IPS-15b (cell line): Measurements from ENCODE around the gene IQCK.

Experiments used
- H3K27me3 ChIP-seq: one replicate; pipeline ENCODE4 v1.6.1; 2013; ENCODE audit warnings: low read length; ENCODE audit not compliant: control insufficient read depth, insufficient read depth
- H3K36me3 ChIP-seq: one replicate; pipeline ENCODE4 v1.6.1; 2013; ENCODE audit warnings: low read length; ENCODE audit not compliant: control insufficient read depth, insufficient read depth
- H3K4me1 ChIP-seq: one replicate; pipeline ENCODE4 v1.6.1; 2013; ENCODE audit warnings: mild to moderate bottlenecking, low read length; ENCODE audit not compliant: control insufficient read depth, insufficient read depth
- H3K4me3 ChIP-seq: one replicate; pipeline ENCODE4 v1.5.1; 2013; ENCODE audit warnings: low read depth, low read length
- H3K9ac ChIP-seq: one replicate; pipeline ENCODE4 v1.6.1; 2013; ENCODE audit warnings: low read depth, mild to moderate bottlenecking, low read length
- H3K9me3 ChIP-seq: one replicate; pipeline ENCODE4 v1.6.1; 2013; ENCODE audit warnings: mild to moderate bottlenecking, low read length; ENCODE audit not compliant: control insufficient read depth, insufficient read depth

Gene IQCK

DNA sequence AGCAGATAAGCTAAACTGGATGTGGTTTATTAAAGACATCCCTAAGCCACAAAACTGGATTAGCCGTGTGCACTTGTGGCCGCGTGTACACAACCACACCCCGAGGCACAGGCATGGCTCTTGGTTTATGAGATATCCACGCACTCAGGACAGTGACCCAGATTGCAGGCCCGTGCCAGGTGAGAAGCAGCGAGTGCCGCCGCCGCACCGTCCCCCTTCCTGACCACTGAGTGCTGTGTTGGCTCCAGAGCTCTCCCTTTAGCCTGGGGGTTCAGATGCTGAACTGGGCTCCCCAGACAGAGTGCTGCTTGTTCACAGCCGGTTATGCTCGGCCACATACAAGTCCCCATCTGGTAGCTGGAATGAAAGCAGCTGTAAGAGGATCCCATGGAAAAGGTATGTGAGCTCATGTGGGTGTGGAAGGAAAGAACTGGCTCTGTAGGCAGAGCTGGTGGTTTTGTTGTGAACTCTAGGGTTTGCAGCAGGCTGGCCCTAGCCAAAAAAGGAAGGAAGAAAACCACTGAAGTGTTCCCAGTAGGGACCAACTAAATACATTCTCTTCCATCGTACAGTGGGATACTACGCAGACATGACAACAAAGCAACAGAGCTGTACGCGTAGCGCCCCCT is 29.6 kb upstream of the IQCK start:
- no peaks in the 10 kb centered on the region for H3K9me3 ChIP-seq
- no peaks in the 10 kb centered on the region for H3K4me1 ChIP-seq
- H3K27me3 ChIP-seq: no peaks in the 10 kb centered on the region
- H3K36me3 ChIP-seq: peaks cover 20% of the 10 kb centered on the region
- no peak overlapping the region for H3K9ac ChIP-seq
- H3K4me3 ChIP-seq: no peak overlapping the region

DNA sequence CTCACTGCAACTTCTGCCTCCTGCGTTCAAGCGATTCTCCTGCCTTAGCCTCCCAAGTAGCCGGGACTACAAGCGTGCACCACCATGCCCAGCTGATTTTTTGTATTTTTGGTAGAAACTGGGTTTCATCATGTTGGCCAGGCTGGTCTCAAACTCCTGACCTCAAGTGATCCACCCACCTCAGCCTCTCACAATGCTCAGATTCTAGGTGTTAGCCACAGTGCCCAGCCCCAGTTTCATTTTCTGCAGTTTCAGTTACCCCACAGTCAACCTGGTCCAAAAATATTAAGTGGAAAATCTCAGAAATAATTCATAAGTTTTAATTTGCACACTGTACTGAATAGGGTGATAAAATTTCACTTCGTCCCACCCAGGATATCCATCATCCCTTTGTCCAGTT is 28.7 kb upstream of the IQCK start:
- H3K4me1 ChIP-seq: no peaks in the 10 kb centered on the region
- H3K4me3 ChIP-seq: no peak overlapping the region
- no peak overlapping the region for H3K9ac ChIP-seq
- no peaks in the 10 kb centered on the region for H3K9me3 ChIP-seq
- peaks cover 20% of the 10 kb centered on the region for H3K36me3 ChIP-seq
- H3K27me3 ChIP-seq: no peaks in the 10 kb centered on the region

DNA sequence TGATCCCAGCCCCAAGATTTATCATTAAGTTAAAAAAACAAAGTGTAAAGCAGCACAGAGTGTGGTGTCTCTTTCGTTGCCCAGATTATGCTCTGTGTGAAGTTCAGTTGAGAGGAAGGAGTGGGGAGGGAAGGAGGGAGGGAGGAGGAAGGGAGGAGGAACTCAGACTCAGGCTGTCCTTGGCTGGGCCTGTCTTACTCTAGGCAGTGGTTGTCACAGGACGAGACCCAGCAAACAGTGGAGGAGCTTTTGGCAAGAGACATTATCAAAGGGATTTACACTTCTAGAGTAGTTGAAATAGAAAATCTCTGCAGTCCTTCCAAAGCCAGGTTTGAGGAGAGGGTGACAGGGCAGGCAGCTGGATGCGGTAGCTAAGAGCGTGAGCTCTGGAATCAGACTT is 27.9 kb upstream of the IQCK start:
- Histone ChIP-seq H3K36me3 (peaks cover 20% of the 10 kb centered on the region), H3K4me3 (no peak overlapping the region), H3K4me1 (no peaks in the 10 kb centered on the region), H3K27me3 (no peaks in the 10 kb centered on the region), H3K9ac (no peak overlapping the region), H3K9me3 (no peaks in the 10 kb centered on the region)

DNA sequence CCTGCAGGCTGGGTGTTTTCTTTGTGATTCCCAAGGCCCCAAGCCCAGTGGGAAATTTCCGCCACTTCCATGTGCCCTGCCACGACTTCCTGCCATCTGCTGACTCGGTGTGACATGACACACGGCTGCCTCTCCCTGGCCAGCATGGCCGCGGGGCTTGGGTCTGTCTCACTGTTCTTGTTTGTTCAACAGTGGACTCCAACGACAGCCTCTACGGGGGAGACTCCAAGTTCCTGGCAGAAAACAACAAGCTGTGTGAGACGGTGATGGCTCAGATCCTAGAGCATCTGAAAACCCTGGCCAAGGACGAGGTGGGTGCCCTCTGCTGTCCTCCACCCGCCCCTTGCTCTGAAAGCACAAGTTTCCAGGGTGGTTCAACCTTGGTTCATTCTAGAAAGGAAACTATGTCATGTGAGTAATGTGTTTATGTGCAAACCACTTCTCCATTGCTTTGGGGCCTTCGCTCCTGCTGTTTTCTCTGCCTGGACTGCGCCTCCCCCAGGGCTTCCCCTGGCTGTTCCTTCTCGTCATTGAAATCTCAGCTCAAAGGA is 26.8 kb upstream of the IQCK start:
- H3K36me3 ChIP-seq: peaks cover 20% of the 10 kb centered on the region
- no peak overlapping the region for H3K4me3 ChIP-seq
- H3K9me3 ChIP-seq: no peaks in the 10 kb centered on the region
- H3K27me3 ChIP-seq: no peaks in the 10 kb centered on the region
- no peak overlapping the region for H3K9ac ChIP-seq
- H3K4me1 ChIP-seq: no peaks in the 10 kb centered on the region

DNA sequence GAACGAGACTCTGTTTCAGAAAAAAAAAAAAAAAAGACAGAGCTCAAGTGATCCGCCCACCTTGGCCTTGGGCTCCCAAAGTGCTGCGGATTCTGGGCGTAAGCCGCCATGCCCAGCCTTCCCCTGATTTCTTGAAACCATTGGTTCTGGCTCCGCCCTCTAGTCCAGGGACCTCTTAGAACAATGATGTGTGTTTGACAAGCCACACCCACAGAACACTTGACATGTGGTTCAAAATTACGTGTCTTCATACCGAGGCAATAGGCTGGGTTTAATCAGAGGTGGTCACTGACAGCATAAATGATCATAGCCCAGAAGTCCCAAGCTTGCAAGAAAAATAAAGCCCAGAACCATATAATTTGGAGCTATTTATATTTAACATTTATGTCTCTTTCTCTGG is 23.1 kb upstream of the IQCK start:
- H3K4me3 ChIP-seq: no peak overlapping the region
- no peak overlapping the region for H3K9ac ChIP-seq
- H3K36me3 ChIP-seq: peaks cover 32% of the 10 kb centered on the region
- H3K27me3 ChIP-seq: no peaks in the 10 kb centered on the region
- no peaks in the 10 kb centered on the region for H3K4me1 ChIP-seq
- no peaks in the 10 kb centered on the region for H3K9me3 ChIP-seq

DNA sequence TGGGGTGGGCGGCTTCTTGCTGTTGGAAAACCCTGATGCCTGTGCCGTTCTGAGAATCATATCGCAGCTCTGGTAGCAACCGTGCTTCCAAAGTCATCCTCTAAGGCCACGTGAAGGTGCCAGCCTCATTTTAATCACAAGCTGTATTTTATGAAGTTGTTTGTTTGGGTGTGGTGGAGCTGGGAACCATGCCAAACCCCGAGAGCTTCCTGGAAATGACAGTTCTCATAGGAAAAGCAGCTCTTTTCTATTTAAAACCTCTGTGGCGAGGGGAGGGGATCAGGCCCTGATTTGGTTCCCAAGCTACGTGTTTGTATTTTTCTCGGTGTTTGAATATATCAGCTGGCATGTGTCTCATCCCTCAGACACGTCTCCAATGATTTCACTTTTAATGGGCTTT is 21.7 kb upstream of the IQCK start:
- Histone ChIP-seq H3K9ac (no peak overlapping the region), H3K4me3 (no peak overlapping the region), H3K36me3 (peaks cover 28% of the 10 kb centered on the region)

GRCh38 chr16:19696961-19697360 is 21.1 kb upstream of the IQCK start:
- Histone ChIP-seq H3K4me1 (no peaks in the 10 kb centered on the region), H3K9me3 (no peaks in the 10 kb centered on the region), H3K4me3 (no peak overlapping the region), H3K36me3 (peaks cover 24% of the 10 kb centered on the region), H3K27me3 (no peaks in the 10 kb centered on the region), H3K9ac (no peak overlapping the region)

More for the DNA sequence above, 21.7 kb upstream of the IQCK start:
- Histone ChIP-seq H3K9me3 (no peaks in the 10 kb centered on the region), H3K4me1 (no peaks in the 10 kb centered on the region), H3K27me3 (no peaks in the 10 kb centered on the region)

GRCh38 chr16:19697756-19698318 is 20.2 kb upstream of the IQCK start:
- Histone ChIP-seq H3K27me3 (no peaks in the 10 kb centered on the region), H3K4me3 (no peak overlapping the region), H3K9me3 (no peaks in the 10 kb centered on the region), H3K9ac (no peak overlapping the region), H3K4me1 (no peaks in the 10 kb centered on the region), H3K36me3 (peaks cover 28% of the 10 kb centered on the region)

DNA sequence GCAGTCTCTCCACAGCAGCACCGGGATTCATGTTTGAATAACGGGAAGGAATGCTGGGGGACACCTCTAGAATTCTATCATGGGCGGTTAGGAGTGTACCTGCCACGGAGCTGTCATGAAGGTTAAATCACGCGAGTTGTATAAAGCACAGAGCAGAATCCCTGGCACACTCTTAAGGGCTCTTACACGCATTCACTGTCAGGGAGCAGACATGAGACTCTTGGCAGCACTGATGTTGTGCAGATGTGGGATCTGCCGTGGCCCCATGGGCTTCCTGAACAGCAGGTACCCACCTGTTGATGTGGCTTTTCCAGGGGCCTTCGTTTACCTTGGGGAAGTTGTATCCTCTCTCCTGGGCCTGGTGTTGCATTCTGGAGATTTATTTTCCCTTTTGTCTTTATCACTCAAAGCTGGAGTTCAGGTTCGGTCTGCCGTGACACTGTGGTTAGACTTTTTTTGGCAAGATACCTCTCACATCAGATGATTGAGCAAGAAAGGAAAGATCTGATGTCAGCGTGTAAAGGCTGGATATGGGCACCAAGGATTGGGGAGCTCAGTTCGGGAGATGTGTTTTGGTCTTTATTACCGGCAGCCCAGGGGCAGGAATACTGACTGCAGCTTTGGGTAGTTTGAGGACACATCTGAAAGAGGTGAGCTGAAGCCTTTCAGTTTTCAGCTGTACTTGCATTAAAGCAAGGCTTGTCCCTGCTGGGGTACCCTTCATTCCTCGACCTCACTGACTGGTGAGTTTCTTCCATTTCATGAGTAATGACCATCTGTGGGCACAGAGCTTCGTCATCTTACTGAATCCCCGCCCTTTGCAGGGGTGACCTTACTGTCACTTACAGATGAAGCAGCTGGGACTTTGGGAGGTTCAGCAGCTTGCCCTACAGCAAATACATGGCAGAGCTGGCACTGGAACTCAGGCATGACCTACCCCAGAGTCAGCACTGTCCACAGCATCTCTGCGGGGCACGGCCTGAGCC is 19.3 kb upstream of the IQCK start:
- no peak overlapping the region for H3K4me3 ChIP-seq
- H3K4me1 ChIP-seq: no peaks in the 10 kb centered on the region
- H3K27me3 ChIP-seq: no peaks in the 10 kb centered on the region
- H3K9ac ChIP-seq: no peak overlapping the region
- H3K9me3 ChIP-seq: no peaks in the 10 kb centered on the region
- peaks cover 31% of the 10 kb centered on the region for H3K36me3 ChIP-seq

GRCh38 chr16:19699472-19699871 is 18.6 kb upstream of the IQCK start:
- Histone ChIP-seq H3K9me3 (no peaks in the 10 kb centered on the region), H3K4me3 (no peak overlapping the region), H3K4me1 (no peaks in the 10 kb centered on the region), H3K9ac (no peak overlapping the region), H3K36me3 (peaks cover 38% of the 10 kb centered on the region), H3K27me3 (no peaks in the 10 kb centered on the region)

DNA sequence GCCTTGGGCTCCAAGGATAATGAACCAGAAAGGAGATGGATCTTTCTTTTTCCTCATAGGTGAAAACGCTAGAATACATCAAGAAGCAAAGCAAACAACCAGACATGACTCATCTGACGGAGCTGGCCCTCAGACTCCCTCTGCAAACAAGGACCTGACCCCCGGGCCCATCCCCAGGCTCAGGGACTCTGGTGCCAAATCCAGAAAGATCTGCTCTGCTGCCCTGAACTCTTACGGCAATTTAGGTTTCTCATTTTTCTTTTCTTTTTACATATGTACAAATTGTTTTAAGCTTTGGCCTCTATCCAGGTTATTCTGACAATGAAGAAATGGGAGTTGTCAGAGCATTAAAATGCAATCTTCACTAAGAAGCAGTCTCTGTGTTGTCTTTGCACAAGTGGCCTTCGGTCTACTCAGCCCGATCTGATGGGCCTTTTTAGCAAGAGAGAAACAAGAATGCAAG is 17.7 kb upstream of the IQCK start:
- Histone ChIP-seq H3K36me3 (peaks cover 47% of the 10 kb centered on the region), H3K9ac (no peak overlapping the region), H3K27me3 (no peaks in the 10 kb centered on the region), H3K4me1 (no peaks in the 10 kb centered on the region), H3K4me3 (no peak overlapping the region), H3K9me3 (no peaks in the 10 kb centered on the region)
